HepG2 (cell line): Measurements from ENCODE around the gene KCTD6. TPM values are rescaled to one million over a fixed set of nuclear protein-coding genes. Genes with fewer than 3 reads are reported as not detected.

Experiments
- CEBPG ChIP-seq: IDR thresholded peaks from 2 replicates; pipeline ENCODE4 v1.6.1; 2016
- FIP1L1 ChIP-seq: fragments of 200-400 bp; formaldehyde crosslinking; IDR thresholded peaks from 2 replicates; pipeline ENCODE4 v1.6.1; 2018; ENCODE audit warnings: low read depth, mild to moderate bottlenecking, low read length, moderate library complexity, borderline replicate concordance; ENCODE audit not compliant: insufficient read depth
- GABPB1 ChIP-seq: IDR thresholded peaks from 2 replicates; pipeline ENCODE4 v1.6.1; 2016; ENCODE audit warnings: mild to moderate bottlenecking, missing genetic modification reagents, moderate library complexity, missing compliant biosample characterization
- GFI1 ChIP-seq: sonication (generic); formaldehyde crosslinking; IDR thresholded peaks from 2 replicates; pipeline ENCODE4 v1.5.0; 2020; ENCODE audit warnings: missing genetic modification reagents, mild to moderate bottlenecking, borderline replicate concordance
- MAFF ChIP-seq: IDR thresholded peaks from 2 replicates; pipeline ENCODE4 v1.6.1; 2011; ENCODE audit warnings: low read depth, low read length, improper control_type of control experiment
- MAFK ChIP-seq, 2 experiments: IDR thresholded peaks in 1 of 2; conservative IDR thresholded peaks in 1 of 2; 2 replicates each; pipeline ENCODE4 v1.6.1; 2011; ENCODE audit warnings: improper control_type of control experiment in 2 of 2, low read length in 2 of 2
- MXD4 ChIP-seq: IDR thresholded peaks from 2 replicates; pipeline ENCODE4 v1.6.1; 2016; ENCODE audit warnings: mild to moderate bottlenecking, missing biosample characterization, missing genetic modification reagents
- MZF1 ChIP-seq: sonication (generic); formaldehyde crosslinking; IDR thresholded peaks from 2 replicates; pipeline ENCODE4 v1.8.1; 2023; ENCODE audit warnings: mild to moderate bottlenecking, missing genetic modification reagents, borderline replicate concordance
- NR2F2 ChIP-seq: IDR thresholded peaks from 2 replicates; pipeline ENCODE4 v1.6.1; 2012; ENCODE audit warnings: low read depth, inconsistent platforms, borderline replicate concordance
- RARA ChIP-seq: IDR thresholded peaks from 2 replicates; pipeline ENCODE4 v1.6.1; 2016; ENCODE audit warnings: missing genetic modification reagents, missing compliant biosample characterization
- ZNF263 ChIP-seq: sonication (generic); formaldehyde crosslinking; IDR thresholded peaks from 2 replicates; pipeline ENCODE4 v1.4.0; 2020; ENCODE audit warnings: missing genetic modification reagents
- ZNF800 ChIP-seq: sonication (generic); formaldehyde crosslinking; IDR thresholded peaks from 2 replicates; pipeline ENCODE4 v1.4.0; 2020; ENCODE audit warnings: missing genetic modification reagents
- polyA plus RNA-seq, 8 experiments: library from polyadenylated mRNA; depleted of rRNA in 3 of 8; stranded (reverse) in 7 of 8; unstranded in 1 of 8; fragments of >200 nt; fragmentation: Illumina TruSeq in 4 of 8; extraction: Trizol in 4 of 8; gene quantifications; 2 replicates each; pipeline versions ENCODE4 v1.2.1 to v1.2.3, GENCODE V29; 2011 to 2016; ENCODE audit warnings: low read depth in 4 of 8, missing spikeins in 1 of 8, mixed read lengths in 1 of 8; ENCODE audit not compliant: insufficient read depth in 1 of 8
- total RNA-seq, 5 experiments: library from RNA; depleted of rRNA; stranded (reverse); fragments of >200 nt; fragmentation: Illumina TruSeq; extraction: Trizol; gene quantifications; 2 replicates each; pipeline ENCODE4 v1.2.3, GENCODE V29; 2016; ENCODE audit warnings: low read depth in 1 of 5

The KCTD6 gene
- total and polyA plus RNA-seq, 2 of the 13 experiments (the other 11 are each of a cell fraction or from before 2014, with no cell fraction given): 13.4 to 14.2 TPM

GRCh38 chr3:58487140-58487886 is 4.6 kb upstream of the KCTD6 start (continued):
- peak in 1 of 2 experiments; percentile 26; a peak in 1 of 4 replicates for TF ChIP-seq MAFK (conservative IDR thresholded peaks at IDR 0.05 in 1 of 2, IDR thresholded peaks at IDR 0.05 in 1 of 2; ENCODE audit: low read length in 2 of 2)
- 0 out of 2 replicates have a peak, but pooled peaks have one; percentile 6 for TF ChIP-seq GABPB1 (CRISPR knock-in tag)
- TF ChIP-seq MZF1 (CRISPR knock-in tag): no peak
- no peak for TF ChIP-seq CEBPG
- 0 out of 2 replicates have a peak, but pooled peaks have one; percentile 30 for TF ChIP-seq MXD4 (CRISPR knock-in tag)
- no peak for TF ChIP-seq NR2F2
- TF ChIP-seq GFI1 (CRISPR knock-in tag): no peak
- TF ChIP-seq MAFF: no peak
- TF ChIP-seq RARA (CRISPR knock-in tag): peak; percentile 35; the same call in 1 of the 2 replicates
- peak; percentile 73 for TF ChIP-seq ZNF263 (CRISPR knock-in tag)
- TF ChIP-seq FIP1L1: no peak
- TF ChIP-seq ZNF800: no peak
